Neutrophil (primary cell): ENCODE results near the gene SMAD6.
"Not testable (repeated sequence)": the region's sequence is repeated elsewhere in the genome, so short reads cannot be mapped to it uniquely, and the experiment has no call there.

ENCODE experiments used
- H3K27ac ChIP-seq: fragments of 200-600 bp; sonication (generic); 2 replicates; pipeline ENCODE4 v1.5.1; 2016; ENCODE audit warnings: mild to moderate bottlenecking, moderate library complexity
- H3K27me3 ChIP-seq: fragments of 200-600 bp; sonication (generic); 2 replicates; pipeline ENCODE4 v1.6.0; 2016; ENCODE audit warnings: mild to moderate bottlenecking
- H3K36me3 ChIP-seq: fragments of 200-600 bp; sonication (generic); 2 replicates; pipeline ENCODE4 v1.5.1; 2017
- H3K4me1 ChIP-seq, 2 experiments: fragments of 200-600 bp in 1 of 2; sonication (generic) in 1 of 2; 1 replicate in 1 of 2; 2 replicates in 1 of 2; pipeline versions ENCODE4 v1.5.1 to v1.6.1; 2013 to 2016; ENCODE audit warnings: low read depth in 1 of 2, low read length in 1 of 2, mild to moderate bottlenecking in 1 of 2, moderate library complexity in 1 of 2; ENCODE audit not compliant: control insufficient read depth in 1 of 2, insufficient read depth in 1 of 2
- H3K4me3 ChIP-seq, 2 experiments: fragments of 200-600 bp in 1 of 2; sonication (generic) in 1 of 2; 1 replicate in 1 of 2; 2 replicates in 1 of 2; pipeline ENCODE4 v1.5.1; 2013 to 2016; ENCODE audit warnings: low read depth in 1 of 2, low read length in 1 of 2, mild to moderate bottlenecking in 1 of 2, moderate library complexity in 1 of 2
- H3K9me3 ChIP-seq: fragments of 200-600 bp; sonication (generic); 2 replicates; pipeline ENCODE4 v1.5.1; 2016
- CTCF ChIP-seq: fragments of 200-600 bp; sonication (generic); IDR thresholded peaks from 2 replicates; pipeline ENCODE4 v1.5.1; 2016; ENCODE audit warnings: antibody characterized with exemption

Gene SMAD6

GRCh38 chr15:66827039-66827697 is 125.1 kb downstream of the SMAD6 start:
- Histone ChIP-seq H3K4me1 (peaks cover 7 to 8% of the 10 kb centered on the region in 2 experiments), H3K36me3 (no peaks in the 10 kb centered on the region), H3K27ac (no peak overlapping the region), H3K4me3 (no peak overlapping the region), H3K27me3 (no peaks in the 10 kb centered on the region), H3K9me3 (no peaks in the 10 kb centered on the region)
- TF ChIP-seq CTCF: no peak

- Histone ChIP-seq H3K27me3 (no peaks in the 10 kb centered on the region), H3K4me3 (no peak overlapping the region), H3K27ac (no peak overlapping the region), H3K4me1 (peaks cover 12 to 13% of the 10 kb centered on the region in 2 experiments), H3K36me3 (no peaks in the 10 kb centered on the region), H3K9me3 (no peaks in the 10 kb centered on the region)
- TF ChIP-seq CTCF: no peak
Observed at GRCh38 chr15:66827698-66828055, 125.6 kb downstream of the SMAD6 start.

- not testable (repeated sequence) for H3K27me3 ChIP-seq, H3K27ac ChIP-seq, H3K36me3 ChIP-seq, H3K4me3 ChIP-seq, H3K9me3 ChIP-seq
- H3K4me1 ChIP-seq: peaks cover 21 to 23% of the 10 kb centered on the region in 2 experiments
Observed at GRCh38 chr15:66828817-66829541, 126.9 kb downstream of the SMAD6 start.

- peaks cover 21 to 23% of the 10 kb centered on the region in 2 experiments for H3K4me1 ChIP-seq
- no peak overlapping the region for H3K27ac ChIP-seq
- no peaks in the 10 kb centered on the region for H3K27me3 ChIP-seq
- no peaks in the 10 kb centered on the region for H3K9me3 ChIP-seq
- H3K36me3 ChIP-seq: no peaks in the 10 kb centered on the region
- no peak for TF ChIP-seq CTCF
- no peak overlapping the region for H3K4me3 ChIP-seq
Observed at GRCh38 chr15:66829551-66830121, 127.6 kb downstream of the SMAD6 start.

GRCh38 chr15:66830358-66830757 is 128.3 kb downstream of the SMAD6 start:
- H3K4me3 ChIP-seq: no peak overlapping the region
- H3K27me3 ChIP-seq: no peaks in the 10 kb centered on the region
- no peaks in the 10 kb centered on the region for H3K36me3 ChIP-seq
- H3K27ac ChIP-seq: no peak overlapping the region
- H3K4me1 ChIP-seq: peaks cover 21 to 23% of the 10 kb centered on the region in 2 experiments
- no peak for TF ChIP-seq CTCF
- H3K9me3 ChIP-seq: no peaks in the 10 kb centered on the region

- no peaks in the 10 kb centered on the region for H3K27me3 ChIP-seq
- no peak for TF ChIP-seq CTCF
- no peak overlapping the region for H3K4me3 ChIP-seq
- no peaks in the 10 kb centered on the region for H3K36me3 ChIP-seq
- H3K27ac ChIP-seq: no peak overlapping the region
- H3K9me3 ChIP-seq: no peaks in the 10 kb centered on the region
- H3K4me1 ChIP-seq: peaks cover 21 to 23% of the 10 kb centered on the region in 2 experiments
Observed at GRCh38 chr15:66830823-66831222, 128.8 kb downstream of the SMAD6 start.
